SW 1271 (cell line): ENCODE measurements around the gene DBNL.

Experiments
- DNase-seq, 2 experiments: peaks; one replicate each; lab custom pipeline; 2025; lab: John Stamatoyannopoulos, UW

DBNL gene

DNA sequence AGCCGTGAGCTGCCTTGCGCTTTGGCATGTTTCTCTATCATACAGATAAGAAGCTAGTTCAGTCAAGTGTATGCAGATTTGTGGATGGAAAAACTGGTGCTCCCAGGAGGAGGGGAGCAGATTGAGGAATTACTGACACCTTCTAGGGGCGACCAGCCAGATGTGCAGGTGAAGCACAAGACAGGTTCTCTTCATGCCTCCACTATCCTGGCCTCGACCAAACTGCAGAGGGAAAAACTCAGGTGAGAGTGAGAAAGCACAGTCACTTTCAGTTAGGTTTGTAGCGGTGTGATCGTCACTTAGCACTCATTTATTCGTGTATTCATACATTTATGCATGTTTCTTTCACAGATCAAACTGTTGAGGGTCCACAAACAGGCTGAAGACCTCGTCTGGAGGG is 600 bp upstream of the DBNL start:
- DNase-seq: no peak

DNA sequence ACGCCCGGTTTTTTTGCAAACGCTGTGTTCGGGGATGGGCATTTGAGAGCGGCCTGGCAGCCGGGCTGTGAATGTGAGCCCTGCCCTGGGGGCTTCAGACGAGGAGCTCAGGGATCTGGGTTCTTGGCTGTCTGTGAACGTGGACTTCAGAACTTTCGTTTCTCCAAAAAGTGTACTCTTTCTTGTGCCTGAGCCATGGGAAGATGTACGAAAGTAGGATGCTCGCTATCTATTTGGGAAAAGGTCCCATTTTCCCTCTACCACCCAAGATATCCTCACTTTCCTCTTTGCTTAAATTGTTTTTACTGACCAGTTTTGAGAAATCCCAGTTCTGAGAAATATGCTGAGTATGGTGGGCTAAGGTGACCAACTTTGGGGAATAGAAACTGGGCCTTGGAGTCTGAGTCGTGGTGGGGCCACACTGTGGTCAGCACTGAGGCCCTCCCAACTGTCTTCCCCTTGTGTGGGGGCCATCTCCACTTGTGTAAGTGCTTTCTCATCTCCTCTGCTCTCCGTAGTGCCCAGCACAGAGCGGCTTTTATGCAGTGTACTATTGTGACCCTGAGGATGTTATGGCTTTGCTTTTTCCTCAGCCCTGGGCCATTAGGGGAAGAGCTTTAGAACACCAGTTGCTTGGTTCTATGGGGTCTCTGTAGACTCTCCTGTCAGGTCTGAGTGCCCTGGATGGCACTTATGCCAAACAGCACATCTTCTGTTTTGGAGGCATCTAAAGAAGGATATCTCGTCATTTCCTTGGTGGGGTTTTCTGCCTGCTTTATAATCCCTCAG is 918 bp downstream of the DBNL start:
- no peak for DNase-seq

- no peak for DNase-seq
These were observed 2.0 kb downstream of the DBNL start for GRCh38 chr7:44046321-44047061.

- no peak for DNase-seq
These were observed 3.7 kb downstream of the DBNL start for GRCh38 chr7:44048031-44048795.

DNA sequence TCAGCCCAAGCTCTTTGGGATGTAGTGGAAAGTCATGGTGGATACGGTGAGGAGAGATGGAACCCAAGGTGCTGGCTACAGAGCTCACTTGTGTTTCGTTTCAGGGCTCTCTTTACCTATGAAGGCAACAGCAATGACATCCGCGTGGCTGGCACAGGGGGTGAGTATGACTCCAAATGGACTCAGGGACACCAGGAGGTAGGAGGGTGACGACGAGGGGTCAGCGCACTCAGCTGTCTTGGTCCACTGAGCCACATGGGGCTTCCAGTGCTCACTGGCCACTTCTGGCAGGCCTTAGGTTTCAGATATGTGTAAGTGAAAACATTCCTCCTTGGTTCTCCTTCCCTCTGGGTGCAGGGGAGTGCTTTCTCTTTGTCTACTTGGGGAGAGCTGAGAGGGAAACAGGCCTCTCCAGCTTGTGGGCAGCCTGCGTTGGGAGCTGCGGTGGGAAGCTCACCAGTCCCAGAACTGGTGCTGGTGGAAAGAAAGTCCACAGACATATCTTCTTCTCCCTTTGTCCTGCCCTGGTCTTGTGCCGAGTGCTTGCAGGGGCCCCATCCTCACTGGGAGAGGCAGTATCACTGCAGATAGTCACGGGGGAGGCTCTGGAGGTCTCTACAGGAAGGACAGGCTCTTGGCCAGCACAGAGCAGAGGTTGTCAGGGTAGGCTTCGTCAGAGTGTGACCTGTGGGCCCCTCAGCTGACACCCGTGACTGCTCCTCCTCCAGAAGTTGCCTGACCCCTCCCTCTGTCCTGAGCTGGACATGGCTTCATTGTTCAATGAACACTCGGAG is 5.8 kb downstream of the DBNL start:
- no peak for DNase-seq

DNA sequence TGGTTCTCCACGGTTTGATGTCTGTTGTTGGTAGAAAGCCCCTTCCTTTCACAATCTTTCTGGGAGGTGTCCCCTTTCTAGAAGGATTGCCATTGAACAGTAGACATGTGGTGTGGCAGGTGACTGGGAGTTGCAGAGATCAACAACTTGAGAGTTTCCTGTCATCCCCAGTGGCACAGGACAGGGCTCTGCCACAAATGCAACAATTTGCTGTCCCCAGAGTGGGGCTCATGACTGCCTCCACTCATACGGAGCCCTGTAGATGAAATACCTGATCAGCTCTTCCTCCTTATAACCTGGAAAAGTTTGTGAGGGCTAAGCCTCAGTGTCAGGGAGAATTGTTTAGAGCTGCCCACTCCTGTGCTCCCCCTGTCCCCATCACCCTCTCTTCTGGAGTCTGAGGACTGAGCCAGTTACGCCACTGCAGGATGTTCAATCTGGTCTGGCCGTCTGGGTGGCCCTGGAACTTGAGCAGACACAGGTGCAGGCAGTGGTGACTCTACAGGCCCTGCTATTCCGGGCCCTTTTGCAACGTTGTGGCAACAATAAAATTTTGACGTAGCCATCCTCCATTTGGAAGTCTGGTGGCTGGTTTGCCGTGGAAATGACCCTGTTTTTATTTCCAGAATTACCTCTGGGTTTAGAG is 6.5 kb downstream of the DBNL start:
- no peak for DNase-seq

GRCh38 chr7:44051611-44052220 is 7.2 kb downstream of the DBNL start:
- no peak for DNase-seq

- DNase-seq: no peak
These were observed 8.4 kb downstream of the DBNL start for GRCh38 chr7:44052771-44053365.

DNA sequence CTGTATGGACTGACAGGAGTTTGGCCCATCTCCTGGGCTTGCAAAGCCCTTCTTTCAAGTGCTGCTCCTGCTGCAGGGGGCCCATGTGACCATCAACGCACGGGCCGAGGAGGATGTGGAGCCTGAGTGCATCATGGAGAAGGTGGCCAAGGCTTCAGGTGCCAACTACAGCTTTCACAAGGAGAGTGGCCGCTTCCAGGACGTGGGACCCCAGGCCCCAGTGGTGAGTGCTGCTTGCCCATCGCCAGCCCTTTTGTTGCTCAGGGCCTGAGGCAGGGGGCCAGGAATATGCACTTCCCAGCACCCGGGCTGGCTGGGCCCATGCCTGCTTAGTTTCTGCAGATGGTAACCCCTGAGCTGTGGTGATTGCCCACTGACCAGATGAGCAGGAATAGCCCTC is 12.2 kb downstream of the DBNL start:
- no peak for DNase-seq

- DNase-seq: no peak
These were observed 12.8 kb downstream of the DBNL start for GRCh38 chr7:44057181-44057848.

DNA sequence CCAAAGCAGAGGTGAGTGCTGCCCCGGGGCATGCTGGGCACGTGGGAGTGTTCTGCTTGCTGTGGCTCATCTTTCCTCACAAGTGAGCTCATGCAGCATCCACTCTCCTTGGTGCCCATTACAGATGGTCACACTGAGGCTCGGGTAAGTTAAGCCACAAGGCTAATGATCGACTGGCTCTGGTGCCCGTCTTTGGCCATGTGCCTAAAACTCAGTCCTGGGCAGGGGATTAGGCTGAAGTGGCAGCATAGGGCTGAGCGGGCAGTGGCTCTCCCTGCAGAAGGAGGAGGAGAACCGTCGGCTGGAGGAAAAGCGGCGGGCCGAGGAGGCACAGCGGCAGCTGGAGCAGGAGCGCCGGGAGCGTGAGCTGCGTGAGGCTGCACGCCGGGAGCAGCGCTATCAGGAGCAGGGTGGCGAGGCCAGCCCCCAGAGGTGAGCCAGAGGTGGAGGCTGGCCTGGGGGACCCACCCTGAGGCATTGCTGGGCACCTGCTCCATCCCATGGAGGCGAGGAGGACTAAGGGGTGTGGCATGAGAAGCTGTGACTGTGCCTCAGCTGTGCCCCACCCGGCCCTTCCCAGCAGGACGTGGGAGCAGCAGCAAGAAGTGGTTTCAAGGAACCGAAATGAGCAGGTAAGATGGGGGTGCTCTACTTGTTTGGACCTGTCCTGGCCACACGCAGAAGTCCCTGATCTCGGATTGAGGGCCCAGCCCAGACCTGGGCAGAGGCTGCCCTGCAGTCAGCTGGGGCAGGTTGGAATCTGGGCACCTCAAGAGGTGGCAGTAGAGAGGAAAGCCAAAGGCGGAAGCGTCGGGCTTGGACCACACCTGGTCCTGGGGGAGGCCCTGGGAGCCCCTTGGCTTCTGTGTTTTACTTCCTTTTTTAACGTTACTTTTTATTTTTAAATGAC is 13.6 kb downstream of the DBNL start:
- no peak for DNase-seq

DNA sequence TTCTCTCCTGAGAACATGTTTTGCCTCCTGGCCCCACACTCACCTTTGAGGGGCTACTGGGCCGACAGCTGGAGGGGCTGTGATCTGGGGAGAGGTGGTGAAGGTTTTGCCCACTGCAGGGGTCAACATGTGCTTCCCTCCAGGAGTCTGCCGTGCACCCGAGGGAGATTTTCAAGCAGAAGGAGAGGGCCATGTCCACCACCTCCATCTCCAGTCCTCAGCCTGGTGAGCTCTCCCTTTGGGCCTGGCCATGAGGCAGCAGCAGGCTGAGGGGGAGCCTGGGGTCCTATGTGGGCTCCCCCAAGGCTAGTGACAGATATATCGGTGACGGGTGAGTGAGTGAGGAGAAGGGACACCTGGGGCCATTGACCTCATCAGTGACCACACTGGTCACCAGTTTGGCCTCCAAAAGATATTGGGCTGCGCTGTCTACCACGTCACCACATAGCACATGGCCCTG is 14.3 kb downstream of the DBNL start:
- DNase-seq: no peak

GRCh38 chr7:44059219-44060090 is 15.0 kb downstream of the DBNL start:
- no peak for DNase-seq

GRCh38 chr7:44060091-44060947 is 15.8 kb downstream of the DBNL start:
- DNase-seq: no peak

DNA sequence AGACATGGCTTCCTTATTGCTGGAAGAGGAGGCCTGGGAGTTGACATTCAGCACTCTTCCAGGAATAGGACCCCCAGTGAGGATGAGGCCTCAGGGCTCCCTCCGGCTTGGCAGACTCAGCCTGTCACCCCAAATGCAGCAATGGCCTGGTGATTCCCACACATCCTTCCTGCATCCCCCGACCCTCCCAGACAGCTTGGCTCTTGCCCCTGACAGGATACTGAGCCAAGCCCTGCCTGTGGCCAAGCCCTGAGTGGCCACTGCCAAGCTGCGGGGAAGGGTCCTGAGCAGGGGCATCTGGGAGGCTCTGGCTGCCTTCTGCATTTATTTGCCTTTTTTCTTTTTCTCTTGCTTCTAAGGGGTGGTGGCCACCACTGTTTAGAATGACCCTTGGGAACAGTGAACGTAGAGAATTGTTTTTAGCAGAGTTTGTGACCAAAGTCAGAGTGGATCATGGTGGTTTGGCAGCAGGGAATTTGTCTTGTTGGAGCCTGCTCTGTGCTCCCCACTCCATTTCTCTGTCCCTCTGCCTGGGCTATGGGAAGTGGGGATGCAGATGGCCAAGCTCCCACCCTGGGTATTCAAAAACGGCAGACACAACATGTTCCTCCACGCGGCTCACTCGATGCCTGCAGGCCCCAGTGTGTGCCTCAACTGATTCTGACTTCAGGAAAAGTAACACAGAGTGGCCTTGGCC is 16.6 kb downstream of the DBNL start:
- no peak for DNase-seq

DNA sequence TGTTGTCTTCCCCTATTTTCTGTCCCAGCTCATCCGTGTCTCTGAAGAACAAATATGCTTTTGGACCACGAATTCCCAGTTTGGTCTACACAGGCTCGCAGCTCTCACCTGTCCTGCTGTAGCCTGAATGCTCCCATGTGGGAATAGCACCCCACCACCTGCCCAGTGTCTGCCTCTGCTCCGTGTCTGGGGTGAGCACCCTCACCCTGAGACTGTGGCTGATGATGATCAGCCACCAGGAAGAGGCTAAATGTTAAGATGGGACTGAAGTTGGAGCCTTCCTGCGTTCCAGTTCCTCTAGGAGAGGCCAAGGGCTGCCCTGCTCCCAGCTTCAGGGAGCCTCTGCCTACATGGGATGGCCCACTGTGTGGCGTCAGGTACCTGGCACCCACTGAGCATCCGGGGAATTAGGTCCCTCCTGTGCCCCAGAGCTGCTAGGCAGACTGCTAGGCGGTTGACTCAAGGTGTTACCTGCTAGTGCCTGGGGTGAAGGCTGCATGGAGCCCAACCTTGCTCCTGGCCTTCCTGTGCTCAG is 17.2 kb downstream of the DBNL start:
- DNase-seq: no peak
